Activated CD4-positive, alpha-beta T cell treated with anti-CD3 and anti-CD28 coated beads, Interleukin-2, amount 50 U/mL, for 1 hour (primary cell): Measurements from ENCODE around the gene FAM53B.

Experiments
- DNase-seq: peaks from one replicate; pipeline ENCODE4 v3.0.0-alpha.2; 2020

FAM53B gene

GRCh38 chr10:124644236-124644635 is 99.9 kb downstream of the FAM53B start:
- no peak for DNase-seq

- DNase-seq, result no peak
Observed at GRCh38 chr10:124643330-124644009, 100.7 kb downstream of the FAM53B start.

DNA sequence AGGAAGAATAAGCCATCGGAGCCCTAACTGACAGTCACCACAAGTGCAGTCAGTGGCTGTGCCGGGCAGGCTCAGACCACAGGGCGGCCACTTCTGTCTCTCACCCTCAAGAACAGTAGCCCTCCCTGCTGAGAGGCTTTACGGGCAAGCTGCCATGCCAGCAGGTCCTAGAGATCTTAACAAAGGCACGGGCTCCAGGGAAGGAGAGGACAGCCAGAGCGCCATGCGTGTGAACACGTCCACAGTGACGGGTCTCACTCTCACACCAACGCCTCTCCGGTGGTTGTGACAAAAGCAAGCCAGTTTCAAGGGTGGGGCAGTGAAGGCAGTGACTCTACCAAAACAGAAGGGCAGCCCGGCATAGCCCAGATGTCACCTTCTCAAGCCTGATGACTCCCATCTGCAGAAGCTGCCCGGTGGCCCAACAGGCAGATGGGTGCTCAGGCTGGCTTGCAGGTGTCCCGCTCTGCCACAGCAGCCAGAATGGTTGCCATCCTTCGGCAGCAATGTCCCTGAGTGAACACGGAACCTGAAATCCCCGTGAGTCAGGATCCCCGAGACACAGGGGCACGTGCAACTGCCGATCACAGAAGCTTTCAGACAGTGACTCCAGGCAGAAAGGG is 102.0 kb downstream of the FAM53B start:
- DNase-seq, result no peak

DNA sequence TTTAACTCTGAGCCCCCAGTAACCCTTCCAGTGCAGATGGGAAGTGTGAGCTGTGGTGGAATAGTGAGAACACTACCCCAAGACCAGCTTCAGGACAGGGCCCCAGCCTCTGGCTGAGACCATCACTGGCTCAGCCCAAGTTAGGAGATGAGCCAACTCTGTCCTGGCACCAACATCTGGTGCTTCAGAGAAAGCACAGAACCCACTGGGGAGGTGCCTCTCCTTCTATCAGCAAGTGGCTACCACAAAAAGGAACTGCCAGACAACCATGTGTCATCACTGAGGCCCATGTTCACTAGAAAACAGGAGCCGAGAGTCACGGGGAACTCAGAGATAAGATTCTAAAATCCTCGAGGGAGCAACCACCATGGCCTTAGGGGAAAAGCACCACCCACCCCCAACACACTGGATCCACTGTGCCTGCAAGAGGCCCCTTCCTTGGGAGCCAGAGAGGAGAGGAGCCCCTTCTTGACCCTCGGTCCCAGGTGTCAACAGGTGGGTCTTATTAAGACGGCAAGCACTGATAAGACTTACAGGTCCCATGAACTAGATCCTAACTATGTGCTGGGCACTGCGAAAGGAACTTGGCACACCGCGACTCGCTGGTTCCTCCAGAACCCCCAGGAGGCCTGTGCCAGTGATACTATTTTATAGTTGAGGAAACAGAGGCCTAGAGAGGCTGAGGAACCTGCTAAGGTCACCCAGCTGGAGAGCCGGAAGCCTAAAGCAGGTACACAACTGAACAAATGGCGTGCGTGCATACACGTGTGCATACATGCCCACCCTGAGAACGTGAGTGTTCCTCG is 102.7 kb downstream of the FAM53B start:
- peak; percentile 40 for DNase-seq

- DNase-seq, result no peak
Observed at GRCh38 chr10:124640538-124641231, 103.5 kb downstream of the FAM53B start.

DNA sequence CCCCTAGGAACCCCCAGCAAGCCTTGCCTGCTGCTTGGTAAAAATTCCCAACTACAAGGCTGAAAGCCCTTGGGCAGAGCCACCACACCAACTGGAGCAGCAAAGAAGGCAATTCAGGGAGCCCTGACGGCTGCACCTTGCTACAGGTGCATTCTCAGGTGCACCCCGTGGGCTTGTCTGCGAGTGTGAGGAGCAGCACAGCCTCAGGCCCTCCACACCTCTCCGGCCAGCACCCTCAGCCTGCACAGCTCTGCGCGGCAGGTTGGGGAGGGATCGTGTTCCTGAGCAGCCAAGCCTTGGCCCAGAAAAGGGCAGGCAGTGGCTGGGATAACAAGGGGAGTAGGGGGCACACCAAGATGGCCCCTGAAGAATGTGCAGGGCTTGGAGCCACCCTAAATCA is 104.1 kb downstream of the FAM53B start:
- DNase-seq, result no peak

GRCh38 chr10:124639646-124640045 is 104.5 kb downstream of the FAM53B start:
- DNase-seq, result no peak

GRCh38 chr10:124639206-124639605 is 105.0 kb downstream of the FAM53B start:
- DNase-seq, result no peak

- no peak for DNase-seq
Observed at GRCh38 chr10:124637746-124638145, 106.4 kb downstream of the FAM53B start.

- DNase-seq, result no peak
Observed at GRCh38 chr10:124637091-124637700, 107.0 kb downstream of the FAM53B start.

- peak; percentile 52 for DNase-seq
Observed at GRCh38 chr10:124636271-124636995, 107.7 kb downstream of the FAM53B start.

GRCh38 chr10:124632566-124632965 is 111.6 kb downstream of the FAM53B start:
- no peak for DNase-seq

DNA sequence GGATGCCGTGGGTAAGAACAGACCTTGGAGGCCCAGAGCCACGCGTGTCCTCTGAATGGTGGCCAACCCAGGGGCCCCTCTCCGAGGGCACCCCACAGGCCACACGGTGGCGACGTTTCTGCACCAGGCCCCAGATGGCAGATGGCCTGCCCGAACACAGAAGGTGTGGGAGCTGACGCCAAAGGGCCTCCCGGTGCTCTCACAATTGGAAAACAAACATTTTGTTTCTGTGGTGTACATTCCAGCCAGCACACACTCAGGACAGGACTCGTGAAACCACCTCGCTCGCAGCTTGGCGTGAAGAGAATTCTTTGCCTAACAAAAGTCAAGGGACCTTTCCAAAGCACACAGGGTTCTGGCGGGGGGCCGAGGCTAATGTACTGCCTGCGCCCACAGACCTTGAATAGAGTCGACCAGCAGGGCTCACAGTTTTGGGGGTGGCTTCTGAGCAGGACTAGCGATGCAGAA is 112.1 kb downstream of the FAM53B start:
- peak; percentile 56 for DNase-seq

GRCh38 chr10:124630551-124630950 is 113.6 kb downstream of the FAM53B start:
- no peak for DNase-seq

DNA sequence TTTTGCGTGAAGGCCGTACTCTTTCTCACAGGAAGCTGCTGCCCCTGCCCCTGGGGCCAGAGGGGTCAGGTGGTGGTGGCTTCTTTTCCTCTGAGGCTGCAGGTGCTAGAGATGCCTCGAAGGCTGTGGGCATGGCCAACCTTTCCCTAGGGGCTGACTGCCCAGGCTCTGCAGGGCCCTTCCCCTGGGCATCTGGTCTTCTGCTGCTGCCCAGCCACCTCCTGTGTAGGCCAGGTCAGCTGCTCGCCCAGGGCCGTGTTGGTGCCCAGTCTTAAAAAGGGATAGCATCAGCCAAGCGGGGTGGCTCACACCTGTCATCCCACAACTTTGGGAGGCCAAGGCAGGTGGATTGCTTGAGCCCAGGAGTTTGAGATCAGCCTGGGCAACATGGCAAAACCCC is 114.3 kb downstream of the FAM53B start:
- no peak for DNase-seq

DNA sequence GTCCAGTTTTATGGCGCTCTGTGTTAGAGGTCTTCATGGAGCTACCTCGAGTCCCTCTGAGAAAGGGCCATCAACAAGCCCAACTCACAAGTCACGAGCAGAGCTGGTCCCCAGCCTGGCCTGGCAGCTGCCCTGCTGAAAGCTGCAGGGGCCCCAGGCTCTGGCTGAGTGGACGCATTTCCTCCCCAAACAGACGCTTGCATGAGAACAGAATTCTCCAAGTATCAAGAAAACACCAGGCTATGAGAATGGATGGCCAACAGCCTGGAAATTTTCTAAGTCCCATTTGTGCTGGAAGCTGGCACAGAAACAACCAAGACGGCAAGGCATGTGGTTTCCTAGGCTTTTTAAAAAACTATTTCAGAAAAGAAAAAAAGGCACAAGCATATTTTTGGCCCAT is 114.8 kb downstream of the FAM53B start:
- DNase-seq, result no peak

DNA sequence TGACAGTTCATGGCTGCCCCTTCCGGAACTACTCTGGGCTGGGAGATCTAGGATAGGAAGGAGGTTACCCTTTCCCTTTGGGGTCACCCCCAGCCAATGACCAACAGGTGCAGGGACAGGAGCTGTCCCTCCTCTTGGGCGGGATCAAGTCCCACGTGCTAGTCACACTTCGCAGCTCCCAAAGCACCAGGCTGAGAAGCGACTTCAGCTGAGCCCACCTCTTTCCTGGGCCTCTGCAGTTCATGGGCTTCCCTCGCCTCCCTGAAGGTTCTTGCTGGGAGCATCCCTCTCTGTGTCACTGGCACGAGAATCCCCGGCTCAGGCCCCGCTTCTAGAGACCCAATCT is 115.5 kb downstream of the FAM53B start:
- no peak for DNase-seq

DNA sequence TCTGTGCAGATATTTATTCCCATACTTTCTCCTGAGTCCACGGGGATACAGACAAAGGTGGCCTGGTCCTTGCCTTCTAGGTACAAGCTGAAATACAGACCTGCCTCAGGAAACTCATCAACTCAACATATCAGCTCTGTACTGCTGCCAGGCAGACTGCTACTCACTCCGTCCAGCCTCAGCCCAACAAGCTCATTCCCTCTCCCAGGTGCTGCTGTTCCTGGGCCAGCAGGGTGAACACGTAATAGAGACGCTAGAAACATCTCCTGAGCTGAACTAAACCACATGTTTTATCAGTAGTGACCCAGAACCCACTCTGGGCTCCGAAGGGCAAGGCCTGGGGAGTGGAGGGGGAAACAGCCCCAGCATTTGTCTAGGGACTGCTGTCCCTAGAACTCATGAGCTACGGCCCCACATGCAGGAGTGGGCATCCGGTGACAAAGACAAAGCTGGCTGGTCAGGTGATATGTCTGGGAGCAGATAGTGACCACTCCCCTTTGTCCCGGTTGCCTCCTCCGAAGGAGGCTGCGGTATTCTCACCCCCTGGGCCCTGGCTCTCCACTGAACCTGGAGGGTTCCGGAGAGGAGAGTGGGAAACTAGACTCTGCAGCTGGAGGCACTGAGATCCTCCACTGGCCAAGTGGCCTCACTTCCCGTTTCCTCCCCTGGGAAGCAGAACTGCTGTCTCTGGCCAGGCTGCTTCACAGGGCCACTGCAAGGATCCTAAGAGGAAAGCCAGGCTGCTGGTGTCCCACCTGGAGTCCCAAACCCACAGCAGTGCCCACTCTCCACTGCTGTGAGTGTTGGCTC is 116.1 kb downstream of the FAM53B start:
- DNase-seq, result no peak

- DNase-seq, result peak; percentile 51
Observed at GRCh38 chr10:124626759-124627380, 117.3 kb downstream of the FAM53B start.

DNA sequence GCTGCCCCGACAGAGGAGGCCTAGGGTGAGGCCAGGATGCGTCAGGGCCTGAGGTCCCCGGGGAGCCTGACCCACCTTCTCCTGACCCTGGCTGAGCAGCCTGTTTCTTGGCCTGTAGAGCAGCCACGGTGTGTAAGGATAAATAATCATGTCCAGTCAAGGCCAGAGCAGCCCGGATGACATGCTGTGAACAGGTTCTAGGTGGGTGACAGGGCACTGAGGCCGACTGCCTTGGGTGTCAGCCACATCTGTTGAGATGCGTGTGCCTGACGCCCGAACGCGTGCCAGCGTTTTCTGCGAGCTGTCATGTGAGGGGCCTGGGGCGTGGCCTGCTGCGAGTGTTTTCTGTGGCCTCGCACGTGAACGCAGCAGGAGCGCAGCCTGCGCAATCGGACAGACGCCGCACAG is 118.3 kb downstream of the FAM53B start:
- DNase-seq, result no peak

DNA sequence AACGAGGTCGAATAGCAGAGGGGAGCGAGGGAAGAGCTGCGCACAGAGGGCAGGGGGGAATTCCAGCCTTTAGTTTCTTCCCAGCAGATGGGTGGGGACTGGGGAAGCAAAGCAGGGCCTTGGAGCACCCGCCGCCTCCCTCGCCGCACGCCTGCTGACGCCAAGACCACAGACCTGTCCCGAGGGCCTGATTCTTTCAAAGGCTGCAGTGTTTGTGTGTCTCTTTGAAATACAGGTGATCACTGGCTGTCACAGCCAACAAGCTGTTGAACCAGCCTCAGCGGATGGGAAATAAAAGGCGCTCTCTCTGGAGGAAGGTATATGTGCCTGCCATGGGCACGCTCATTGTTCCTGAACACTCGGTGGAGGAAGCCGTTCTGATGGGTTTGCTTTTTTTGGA is 119.3 kb downstream of the FAM53B start:
- DNase-seq, result no peak
